Liver (tissue), 9 donors: Measurements from ENCODE around the gene DEFB121. TPM values are rescaled to one million over a fixed set of nuclear protein-coding genes. Genes with fewer than 3 reads are reported as not detected.
"Not testable (repeated sequence)": the region's sequence is repeated elsewhere in the genome, so short reads cannot be mapped to it uniquely, and the experiment has no call there.

ENCODE experiments used
- DNase-seq: peaks from one replicate; pipeline ENCODE4 v3.0.0-alpha.2; 2017; ENCODE audit warnings: low spot score
- H3K27ac ChIP-seq, 2 donors: one replicate each; pipeline ENCODE4 v1.7.0; 2013; ENCODE audit warnings: inconsistent platforms in 2 of 2, low read length in 2 of 2, control low read depth in 1 of 2, low read depth in 1 of 2, mild to moderate bottlenecking in 1 of 2
- H3K27me3 ChIP-seq, 4 donors: one replicate each; pipeline versions ENCODE4 v1.6.1 to v1.7.0; 2013; ENCODE audit warnings: low read length in 3 of 4, inconsistent platforms in 1 of 4, mild to moderate bottlenecking in 1 of 4, moderate library complexity in 1 of 4; ENCODE audit not compliant: control insufficient read depth in 4 of 4, insufficient read depth in 4 of 4
- H3K36me3 ChIP-seq, 4 donors: one replicate each; pipeline versions ENCODE4 v1.6.1 to v1.7.0; 2013; ENCODE audit warnings: low read length in 3 of 4, mild to moderate bottlenecking in 3 of 4, low read depth in 1 of 4, moderate library complexity in 1 of 4; ENCODE audit not compliant: control insufficient read depth in 4 of 4, insufficient read depth in 3 of 4
- H3K4me1 ChIP-seq, 4 donors: one replicate each; pipeline versions ENCODE4 v1.6.1 to v1.7.0; 2013; ENCODE audit warnings: low read length in 3 of 4, mild to moderate bottlenecking in 3 of 4, moderate library complexity in 1 of 4; ENCODE audit not compliant: control insufficient read depth in 4 of 4, insufficient read depth in 4 of 4
- H3K4me3 ChIP-seq, 3 donors: one replicate each; pipeline versions ENCODE4 v1.6.1 to v1.7.0; 2013; ENCODE audit warnings: low read length in 3 of 3, control low read depth in 1 of 3, low read depth in 1 of 3, mild to moderate bottlenecking in 1 of 3
- H3K9ac ChIP-seq, 2 donors: one replicate each; pipeline ENCODE4 v1.7.0; 2013; ENCODE audit warnings: low read length in 2 of 2, mild to moderate bottlenecking in 2 of 2, moderate library complexity in 2 of 2, control low read depth in 1 of 2, low read depth in 1 of 2
- H3K9me3 ChIP-seq, 4 donors: one replicate each; pipeline versions ENCODE4 v1.6.1 to v1.7.0; 2013; ENCODE audit warnings: low read length in 3 of 4; ENCODE audit not compliant: control insufficient read depth in 4 of 4
- EGR1 ChIP-seq, 2 donors: IDR thresholded peaks; 2 replicates each; pipeline ENCODE4 v1.6.1; 2016 to 2018; ENCODE audit warnings: antibody characterized with exemption in 2 of 2, low read depth in 2 of 2
- FOXA1 ChIP-seq: IDR thresholded peaks from 2 replicates; pipeline ENCODE4 v1.6.1; 2016; ENCODE audit warnings: antibody characterized with exemption
- FOXA2 ChIP-seq: IDR thresholded peaks from 2 replicates; pipeline ENCODE4 v1.6.1; 2016; ENCODE audit warnings: antibody characterized with exemption
- GABPA ChIP-seq, 2 donors: IDR thresholded peaks in 1 of 2; conservative IDR thresholded peaks in 1 of 2; 2 replicates each; pipeline ENCODE4 v1.6.1; 2016; ENCODE audit warnings: antibody characterized with exemption in 2 of 2, mild to moderate bottlenecking in 1 of 2, moderate library complexity in 1 of 2
- HNF4A ChIP-seq, 2 donors: conservative IDR thresholded peaks; 2 replicates each; pipeline ENCODE4 v1.6.1; 2016; ENCODE audit warnings: antibody characterized with exemption in 2 of 2, mild to moderate bottlenecking in 2 of 2
- HNF4G ChIP-seq: IDR thresholded peaks from 2 replicates; pipeline ENCODE4 v1.6.1; 2016; ENCODE audit warnings: antibody characterized with exemption
- JUND ChIP-seq, 2 donors: IDR thresholded peaks; 2 replicates each; pipeline ENCODE4 v1.6.1; 2016; ENCODE audit warnings: antibody characterized with exemption in 2 of 2
- NR2F2 ChIP-seq: IDR thresholded peaks from 2 replicates; pipeline ENCODE4 v1.6.1; 2016; ENCODE audit warnings: antibody characterized with exemption
- RAD21 ChIP-seq, 2 donors: IDR thresholded peaks; 2 replicates each; pipeline ENCODE4 v1.6.1; 2016; ENCODE audit warnings: antibody characterized with exemption in 2 of 2, mild to moderate bottlenecking in 2 of 2
- RXRA ChIP-seq, 2 donors: IDR thresholded peaks; 2 replicates each; pipeline ENCODE4 v1.6.1; 2017 to 2018; ENCODE audit warnings: antibody characterized with exemption in 2 of 2, mild to moderate bottlenecking in 1 of 2
- SP1 ChIP-seq: IDR thresholded peaks from 2 replicates; pipeline ENCODE4 v1.6.1; 2018; ENCODE audit warnings: antibody characterized with exemption, mild to moderate bottlenecking
- YY1 ChIP-seq: IDR thresholded peaks from 2 replicates; pipeline ENCODE4 v1.6.1; 2016; ENCODE audit warnings: antibody characterized with exemption, mild to moderate bottlenecking
- WGBS: extraction: QIAGEN DNeasy Blood & Tissue Kit; methylation state at CpG from one replicate; pipeline ENCODE4 v1.1.7; 2013; 5-methylcytosine and 5-hydroxymethylcytosine counted together
- polyA plus RNA-seq, 2 donors: library from polyadenylated mRNA; stranded (reverse) in 1 of 2; unstranded in 1 of 2; fragments of 200-250 nt in 1 of 2; fragments of >200 nt in 1 of 2; fragmentation: Nextera tagmentation in 1 of 2; extraction: Ambion mirVana in 1 of 2; gene quantifications; one replicate each; pipeline versions ENCODE4 v1.2.1 to v1.2.3, GENCODE V29; 2013 to 2015
- total RNA-seq, 2 donors: library from RNA; depleted of rRNA; stranded (reverse); fragments of >200 nt; gene quantifications; one replicate each; pipeline ENCODE4 v1.2.3, GENCODE V29; 2014
- TF ChIP-seq, protein P1 (sequence below): IDR thresholded peaks from 2 replicates; pipeline ENCODE4 v1.6.1; 2016; ENCODE audit warnings: antibody characterized with exemption
- donor health status: healthy.
- donor health status: healthy.
- donor health status: healthy.
- donor health status: healthy.
- donor health status: healthy.

Gene DEFB121
- total and polyA plus RNA-seq, 4 donors = not detected

DNA sequence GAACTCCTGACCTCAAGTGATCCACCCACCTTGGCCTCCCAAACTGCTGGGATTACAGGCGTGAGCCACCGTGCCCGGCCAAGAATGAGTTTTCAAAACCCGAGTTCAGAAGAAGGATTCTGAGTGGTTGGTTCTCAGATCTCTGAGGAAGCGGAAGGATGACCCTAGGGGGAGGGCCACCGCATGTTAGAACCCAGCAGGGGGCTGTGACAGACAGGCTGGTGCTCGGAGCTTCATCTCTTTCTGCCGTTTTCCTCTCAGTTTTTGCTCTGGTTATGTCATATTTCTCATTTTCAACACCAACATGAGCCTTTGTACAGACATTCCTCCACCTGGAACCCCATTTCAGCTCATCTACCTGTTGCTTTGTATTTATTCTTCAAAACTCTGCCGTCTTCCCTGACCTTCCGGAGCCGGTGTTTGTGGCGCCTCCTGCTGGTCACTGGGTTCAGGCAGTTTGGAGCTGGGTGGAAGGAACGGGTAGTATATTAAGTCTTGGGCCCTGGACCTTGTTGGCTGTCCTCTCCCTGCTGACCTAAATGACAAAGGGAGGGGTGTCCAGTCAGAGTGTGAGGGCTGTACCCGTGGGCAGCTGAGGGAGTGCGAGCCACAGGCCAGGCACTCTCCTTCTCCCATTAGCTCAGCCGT is 34.1 kb upstream of the DEFB121 start, which contains the start of gene DEFB123:
Gene DEFB123 (plus strand): TSS at position 621 of the 648 bp plus-strand sequence. CDS start 67 bp downstream, outside the sequence.
- no peaks in the 10 kb centered on the region for H3K36me3 ChIP-seq
- 71% methylated on average over 16 of the region's 16 CpGs for WGBS
- TF ChIP-seq NR2F2 = no peak
- TF ChIP-seq GABPA (IDR thresholded peaks at IDR 0.05 in 1 of 2, conservative IDR thresholded peaks at IDR 0.05 in 1 of 2) = no peak

GRCh38 chr20:31430568-31431115 is 24.6 kb upstream of the DEFB121 start:
- no peak overlapping the region for H3K27ac ChIP-seq
- DNase-seq = no peak
- peaks cover 0 to 3% (median 0%) of the 10 kb centered on the region in 4 donors for H3K27me3 ChIP-seq
- 56% methylated on average over 4 of the region's 4 CpGs for WGBS
- no peak for TF ChIP-seq JUND (IDR thresholded peaks at IDR 0.05)
- TF ChIP-seq FOXA2 = no peak
- no peak for TF ChIP-seq FOXA1
- TF ChIP-seq SP1 = no peak
- TF ChIP-seq HNF4A (conservative IDR thresholded peaks at IDR 0.05) = no peak
- TF ChIP-seq, protein P1, sequence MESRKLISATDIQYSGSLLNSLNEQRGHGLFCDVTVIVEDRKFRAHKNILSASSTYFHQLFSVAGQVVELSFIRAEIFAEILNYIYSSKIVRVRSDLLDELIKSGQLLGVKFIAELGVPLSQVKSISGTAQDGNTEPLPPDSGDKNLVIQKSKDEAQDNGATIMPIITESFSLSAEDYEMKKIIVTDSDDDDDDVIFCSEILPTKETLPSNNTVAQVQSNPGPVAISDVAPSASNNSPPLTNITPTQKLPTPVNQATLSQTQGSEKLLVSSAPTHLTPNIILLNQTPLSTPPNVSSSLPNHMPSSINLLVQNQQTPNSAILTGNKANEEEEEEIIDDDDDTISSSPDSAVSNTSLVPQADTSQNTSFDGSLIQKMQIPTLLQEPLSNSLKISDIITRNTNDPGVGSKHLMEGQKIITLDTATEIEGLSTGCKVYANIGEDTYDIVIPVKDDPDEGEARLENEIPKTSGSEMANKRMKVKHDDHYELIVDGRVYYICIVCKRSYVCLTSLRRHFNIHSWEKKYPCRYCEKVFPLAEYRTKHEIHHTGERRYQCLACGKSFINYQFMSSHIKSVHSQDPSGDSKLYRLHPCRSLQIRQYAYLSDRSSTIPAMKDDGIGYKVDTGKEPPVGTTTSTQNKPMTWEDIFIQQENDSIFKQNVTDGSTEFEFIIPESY = no peak
- TF ChIP-seq NR2F2 = no peak
- no peak for TF ChIP-seq RXRA (IDR thresholded peaks at IDR 0.05)
- TF ChIP-seq YY1 = no peak
- TF ChIP-seq EGR1 (IDR thresholded peaks at IDR 0.05; ENCODE audit: low read depth in 2 of 2) = no peak
- TF ChIP-seq RAD21 (IDR thresholded peaks at IDR 0.05) = no peak
- no peak for TF ChIP-seq HNF4G
- H3K9ac ChIP-seq = no peak overlapping the region
- H3K4me1 ChIP-seq = no peaks in the 10 kb centered on the region
- no peak overlapping the region for H3K4me3 ChIP-seq
- H3K9me3 ChIP-seq = no peaks in the 10 kb centered on the region
- no peaks in the 10 kb centered on the region for H3K36me3 ChIP-seq

More for the DNA sequence above, 34.1 kb upstream of the DEFB121 start, which contains the start of gene DEFB123:
- Histone ChIP-seq H3K9me3 (no peaks in the 10 kb centered on the region), H3K4me3 (no peak within 1 kb of the TSS), H3K27ac (no peak within 1 kb of the TSS), H3K4me1 (no peaks in the 10 kb centered on the region), H3K9ac (no peak within 1 kb of the TSS), H3K27me3 (peaks cover 0 to 2% (median 0%) of the 10 kb centered on the region in 4 donors)
- no peak for DNase-seq

GRCh38 chr20:31427576-31427975 is 21.6 kb upstream of the DEFB121 start:
- not testable (repeated sequence) for H3K27me3 ChIP-seq, H3K36me3 ChIP-seq, H3K9ac ChIP-seq, DNase-seq, H3K4me3 ChIP-seq, H3K27ac ChIP-seq, H3K4me1 ChIP-seq, H3K9me3 ChIP-seq
- 94% methylated on average over 30 of the region's 31 CpGs for WGBS

DNA sequence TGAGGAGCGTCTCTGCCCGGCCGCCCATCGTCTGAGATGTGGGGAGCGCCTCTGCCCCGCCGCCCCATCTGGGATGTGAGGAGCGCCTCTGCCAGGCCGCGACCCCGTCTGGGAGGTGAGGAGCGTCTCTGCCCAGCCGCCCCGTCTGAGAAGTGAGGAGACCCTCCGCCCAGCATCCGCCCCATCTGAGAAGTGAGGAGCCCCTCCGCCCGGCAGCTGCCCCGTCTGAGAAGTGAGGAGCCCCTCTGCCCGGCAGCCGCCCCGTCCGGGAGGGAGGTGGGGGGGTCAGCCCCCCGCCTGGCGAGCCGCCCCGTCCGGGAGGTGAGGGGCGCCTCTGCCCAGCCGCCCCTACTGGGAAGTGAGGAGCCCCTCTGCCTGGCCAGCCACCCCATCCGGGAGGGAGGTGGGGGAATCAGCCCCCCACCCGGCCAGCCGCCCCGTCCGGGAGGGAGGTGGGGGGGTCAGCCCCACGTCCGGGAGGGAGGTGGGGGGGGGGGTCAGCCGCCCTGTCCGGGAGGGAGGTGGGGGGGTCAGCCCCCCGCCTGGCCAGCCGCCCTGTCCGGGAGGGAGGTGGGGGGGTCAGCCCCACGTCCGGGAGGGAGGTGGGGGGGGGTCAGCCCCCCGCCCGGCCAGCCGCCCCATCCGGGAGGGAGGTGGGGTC is 21.0 kb upstream of the DEFB121 start:
- 91% methylated on average over 48 of the region's 48 CpGs for WGBS
- H3K4me1 ChIP-seq, H3K9ac ChIP-seq, H3K27me3 ChIP-seq, H3K4me3 ChIP-seq, H3K9me3 ChIP-seq, DNase-seq, H3K27ac ChIP-seq, H3K36me3 ChIP-seq: not testable (repeated sequence)
